GM18511 (cell line): ENCODE measurements around the gene IFITM10.

Source experiments
- ATAC-seq: cut with Tn5 transposase; IDR thresholded peaks from one replicate; pipeline ENCODE4 v1.9.1; 2021; ENCODE audit warnings: mild to moderate bottlenecking, moderate library complexity; ENCODE audit not compliant: unreplicated experiment

Gene IFITM10

GRCh38 chr11:1763796-1764661, 13.6 kb upstream of the IFITM10 start, which contains the start of gene CTSD:
Gene CTSD, minus strand, starts transcription at chr11:1763927. Its CDS starts 68 bp downstream, at chr11:1763859.
- peak; percentile 80 for ATAC-seq

- ATAC-seq: peak; percentile 43
These were observed 13.0 kb upstream of the IFITM10 start for GRCh38 chr11:1763336-1763795.

GRCh38 chr11:1762537-1763302, 12.3 kb upstream of the IFITM10 start:
- ATAC-seq: no peak

- ATAC-seq: no peak
These were observed 11.6 kb upstream of the IFITM10 start for GRCh38 chr11:1761857-1762536.

GRCh38 chr11:1761110-1761856, 10.9 kb upstream of the IFITM10 start:
- ATAC-seq: no peak

GRCh38 chr11:1760351-1761109, 10.1 kb upstream of the IFITM10 start:
- ATAC-seq: no peak

- no peak for ATAC-seq
These were observed 9.4 kb upstream of the IFITM10 start for GRCh38 chr11:1759851-1760220.

- no peak for ATAC-seq
These were observed 8.9 kb upstream of the IFITM10 start for GRCh38 chr11:1759151-1759850.

- no peak for ATAC-seq
These were observed 8.3 kb upstream of the IFITM10 start for GRCh38 chr11:1758611-1759150.

- no peak for ATAC-seq
These were observed 7.6 kb upstream of the IFITM10 start for GRCh38 chr11:1757861-1758610.

GRCh38 chr11:1756791-1757771, 6.7 kb upstream of the IFITM10 start:
- ATAC-seq: no peak

GRCh38 chr11:1755692-1756561, 5.5 kb upstream of the IFITM10 start:
- ATAC-seq: no peak

- ATAC-seq: no peak
These were observed 4.9 kb upstream of the IFITM10 start for GRCh38 chr11:1755344-1755691.

GRCh38 chr11:1754376-1755150, 4.2 kb upstream of the IFITM10 start:
- ATAC-seq: no peak

GRCh38 chr11:1753929-1754305, 3.5 kb upstream of the IFITM10 start:
- ATAC-seq: no peak
